ENCODE measurements around the gene INSYN1.

- TF ChIP-seq TCF12 (IDR thresholded peaks at IDR 0.05; ENCODE audit: low read depth) (no peak), MAX (IDR thresholded peaks at IDR 0.05) (no peak), REST (IDR thresholded peaks at IDR 0.05; ENCODE audit: low read depth) (no peak), USF1 (IDR thresholded peaks at IDR 0.05) (no peak), EGR1 (IDR thresholded peaks at IDR 0.05) (no peak), CREB1 (IDR thresholded peaks at IDR 0.05; ENCODE audit: low read depth) (no peak), TAF1 (IDR thresholded peaks at IDR 0.05; ENCODE audit: low read depth) (no peak), RAD21 (IDR thresholded peaks at IDR 0.05; ENCODE audit: low read depth) (no peak), YY1 (IDR thresholded peaks at IDR 0.05; ENCODE audit: low read depth) (no peak)
Measured at GRCh38 chr15:73777741-73778140, 24.6 kb upstream of the INSYN1 start.
